Fibroblast of lung (primary cell): Measurements from ENCODE around the gene PIAS4.

Experiments used
- CTCF ChIP-seq, 2 donors: IDR thresholded peaks in 1 of 2; conservative IDR thresholded peaks in 1 of 2; 1 replicate in 1 of 2; 2 replicates in 1 of 2; pipeline ENCODE4 v1.5.1; 2011 to 2012; ENCODE audit warnings: low read length in 2 of 2, control low read depth in 1 of 2, inconsistent platforms in 1 of 2, low read depth in 1 of 2, mild to moderate bottlenecking in 1 of 2
- EZH2 ChIP-seq: IDR thresholded peaks from 2 replicates; pipeline ENCODE4 v1.5.1; 2012; ENCODE audit warnings: low read length, control low read depth, mild to moderate bottlenecking; ENCODE audit errors: missing control alignments

- TF ChIP-seq CTCF (conservative IDR thresholded peaks at IDR 0.05 in 1 of 2, IDR thresholded peaks at IDR 0.05 in 1 of 2; ENCODE audit: low read depth in 1 of 2, low read length in 2 of 2) = peak in 1 of 2 donors; percentile 8
- no peak for TF ChIP-seq EZH2
Observed at GRCh38 chr19:3977242-3978143, 30.0 kb upstream of the PIAS4 start.
